ENCODE results near the gene SLC25A13.
"Not testable (repeated sequence)": the region's sequence is repeated elsewhere in the genome, so short reads cannot be mapped to it uniquely, and the experiment has no call there.

SLC25A13 gene

GRCh38 chr7:96321658-96322372 lies at the start of gene SLC25A13:
Gene SLC25A13 (minus strand): TSS chr7:96322098. CDS start chr7:96321956, 142 bp downstream.
- DNase-seq (ENCODE audit: low read depth, low spot score), result peak; percentile 94

- DNase-seq (ENCODE audit: low read depth, low spot score), result not testable (repeated sequence)
Measured at GRCh38 chr7:96365916-96366315, 44.0 kb upstream of the SLC25A13 start.

- no peak for DNase-seq (ENCODE audit: low read depth, low spot score)
Measured at GRCh38 chr7:96361116-96361857, 39.4 kb upstream of the SLC25A13 start.

GRCh38 chr7:96359876-96360275 lies 38.0 kb upstream of the SLC25A13 start:
- DNase-seq (ENCODE audit: low read depth, low spot score), result no peak

- DNase-seq (ENCODE audit: low read depth, low spot score), result not testable (repeated sequence)
Measured at GRCh38 chr7:96358236-96358971, 36.5 kb upstream of the SLC25A13 start.

- DNase-seq (ENCODE audit: low read depth, low spot score), result no peak
Measured at GRCh38 chr7:96355990-96356506, 34.1 kb upstream of the SLC25A13 start.

- DNase-seq (ENCODE audit: low read depth, low spot score), result no peak
Measured at GRCh38 chr7:96354881-96355280, 33.0 kb upstream of the SLC25A13 start.

GRCh38 chr7:96349572-96349971 lies 27.7 kb upstream of the SLC25A13 start:
- no peak for DNase-seq (ENCODE audit: low read depth, low spot score)

- no peak for DNase-seq (ENCODE audit: low read depth, low spot score)
Measured at GRCh38 chr7:96347471-96347870, 25.6 kb upstream of the SLC25A13 start.

- DNase-seq (ENCODE audit: low read depth, low spot score), result no peak
Measured at GRCh38 chr7:96346293-96346953, 24.5 kb upstream of the SLC25A13 start.

- DNase-seq (ENCODE audit: low read depth, low spot score), result no peak
Measured at GRCh38 chr7:96344236-96344635, 22.3 kb upstream of the SLC25A13 start.

GRCh38 chr7:96342049-96342448 lies 20.2 kb upstream of the SLC25A13 start:
- DNase-seq (ENCODE audit: low read depth, low spot score), result no peak

- peak; percentile 42 for DNase-seq (ENCODE audit: low read depth, low spot score)
Measured at GRCh38 chr7:96337519-96337918, 15.6 kb upstream of the SLC25A13 start.

GRCh38 chr7:96332325-96332724 lies 10.4 kb upstream of the SLC25A13 start:
- DNase-seq (ENCODE audit: low read depth, low spot score), result no peak

- DNase-seq (ENCODE audit: low read depth, low spot score), result no peak
Measured at GRCh38 chr7:96331775-96332174, 9.9 kb upstream of the SLC25A13 start.

GRCh38 chr7:96331233-96331632 lies 9.3 kb upstream of the SLC25A13 start:
- no peak for DNase-seq (ENCODE audit: low read depth, low spot score)

GRCh38 chr7:96330193-96330592 lies 8.3 kb upstream of the SLC25A13 start:
- no peak for DNase-seq (ENCODE audit: low read depth, low spot score)

GRCh38 chr7:96329241-96329640 lies 7.3 kb upstream of the SLC25A13 start:
- no peak for DNase-seq (ENCODE audit: low read depth, low spot score)

- no peak for DNase-seq (ENCODE audit: low read depth, low spot score)
Measured at GRCh38 chr7:96328016-96328415, 6.1 kb upstream of the SLC25A13 start.

- no peak for DNase-seq (ENCODE audit: low read depth, low spot score)
Measured at GRCh38 chr7:96327429-96327828, 5.5 kb upstream of the SLC25A13 start.

GRCh38 chr7:96326752-96327151 lies 4.9 kb upstream of the SLC25A13 start:
- DNase-seq (ENCODE audit: low read depth, low spot score), result not testable (repeated sequence)

All from astrocyte of the hippocampus (primary cell).